BE2C (cell line): ENCODE measurements around the gene SLC9C2.
"Not testable (repeated sequence)": the region's sequence is repeated elsewhere in the genome, so short reads cannot be mapped to it uniquely, and the experiment has no call there.

Experiments used
- DNase-seq: peaks from one replicate; pipeline ENCODE4 v3.0.0-alpha.2; 2020
- H3K27me3 ChIP-seq: fragments of 250-450 bp; sonication (Bioruptor Pico); 2 replicates; pipeline ENCODE4 v1.5.1; 2020; ENCODE audit warnings: mild to moderate bottlenecking
- H3K36me3 ChIP-seq: fragments of 250-450 bp; sonication (Bioruptor Pico); 2 replicates; pipeline ENCODE4 v1.5.1; 2020; ENCODE audit warnings: mild to moderate bottlenecking
- H3K4me1 ChIP-seq: fragments of 250-450 bp; sonication (Bioruptor Pico); 2 replicates; pipeline ENCODE4 v1.5.1; 2020
- H3K4me3 ChIP-seq: 2 replicates; pipeline ENCODE4 v1.5.1; 2011; ENCODE audit warnings: low read depth, low read length
- H3K9me3 ChIP-seq: fragments of 250-450 bp; sonication (Bioruptor Pico); 2 replicates; pipeline ENCODE4 v1.5.1; 2020
- CTCF ChIP-seq: IDR thresholded peaks from 2 replicates; pipeline ENCODE4 v1.5.1; 2012; ENCODE audit warnings: mild to moderate bottlenecking, low read depth, low read length

SLC9C2 gene

GRCh38 chr1:173638043-173639021 is 35.5 kb upstream of the SLC9C2 start:
- TF ChIP-seq CTCF, result no peak
- no peak overlapping the region for H3K4me3 ChIP-seq
- no peaks in the 10 kb centered on the region for H3K4me1 ChIP-seq
- no peak for DNase-seq
- no peaks in the 10 kb centered on the region for H3K36me3 ChIP-seq
- no peaks in the 10 kb centered on the region for H3K27me3 ChIP-seq
- H3K9me3 ChIP-seq, result no peaks in the 10 kb centered on the region

- H3K36me3 ChIP-seq, H3K9me3 ChIP-seq, DNase-seq, H3K4me1 ChIP-seq, H3K4me3 ChIP-seq, H3K27me3 ChIP-seq: not testable (repeated sequence)
Observed at GRCh38 chr1:173637236-173638042, 34.6 kb upstream of the SLC9C2 start.

- H3K9me3 ChIP-seq, result no peaks in the 10 kb centered on the region
- TF ChIP-seq CTCF, result no peak
- H3K36me3 ChIP-seq, result no peaks in the 10 kb centered on the region
- H3K27me3 ChIP-seq, result no peaks in the 10 kb centered on the region
- no peak within 1 kb of the TSS for H3K4me3 ChIP-seq
- no peak for DNase-seq
- H3K4me1 ChIP-seq, result no peaks in the 10 kb centered on the region
Observed at GRCh38 chr1:173635116-173635515, 32.2 kb upstream of the SLC9C2 start, which contains the start of gene TEX50. TEX50 (plus strand) TSS chr1:173635338; CDS start chr1:173635522, 184 bp downstream.

GRCh38 chr1:173628888-173629287 is 26.0 kb upstream of the SLC9C2 start:
- no peak for DNase-seq
- no peak overlapping the region for H3K4me3 ChIP-seq
- no peaks in the 10 kb centered on the region for H3K36me3 ChIP-seq
- H3K4me1 ChIP-seq, result no peaks in the 10 kb centered on the region
- no peak for TF ChIP-seq CTCF
- no peaks in the 10 kb centered on the region for H3K9me3 ChIP-seq
- no peaks in the 10 kb centered on the region for H3K27me3 ChIP-seq

- H3K9me3 ChIP-seq, result no peaks in the 10 kb centered on the region
- no peaks in the 10 kb centered on the region for H3K36me3 ChIP-seq
- no peak for DNase-seq
- no peaks in the 10 kb centered on the region for H3K4me1 ChIP-seq
- TF ChIP-seq CTCF, result no peak
- H3K27me3 ChIP-seq, result no peaks in the 10 kb centered on the region
- no peak overlapping the region for H3K4me3 ChIP-seq
Observed at GRCh38 chr1:173627269-173627668, 24.4 kb upstream of the SLC9C2 start.

- no peaks in the 10 kb centered on the region for H3K4me1 ChIP-seq
- H3K27me3 ChIP-seq, result no peaks in the 10 kb centered on the region
- no peaks in the 10 kb centered on the region for H3K9me3 ChIP-seq
- no peak for DNase-seq
- no peak overlapping the region for H3K4me3 ChIP-seq
- H3K36me3 ChIP-seq, result no peaks in the 10 kb centered on the region
- TF ChIP-seq CTCF, result no peak
Observed at GRCh38 chr1:173616859-173617258, 14.0 kb upstream of the SLC9C2 start.

GRCh38 chr1:173613086-173613485 is 10.2 kb upstream of the SLC9C2 start:
- DNase-seq, H3K4me3 ChIP-seq, H3K27me3 ChIP-seq, H3K36me3 ChIP-seq, H3K4me1 ChIP-seq, H3K9me3 ChIP-seq: not testable (repeated sequence)
